Uterus (tissue), 4 donors: Measurements from ENCODE around the gene LPXN. TPM values are rescaled to one million over a fixed set of nuclear protein-coding genes. Genes with fewer than 3 reads are reported as not detected.

Experiments used
- DNase-seq, 2 donors: peaks; one replicate each; pipeline ENCODE4 v3.0.0-alpha.2; 2019 to 2020
- H3K27ac ChIP-seq, 2 donors: fragments of 200-600 bp; sonication (generic); 1 replicate in 1 of 2; 2 replicates in 1 of 2; pipeline ENCODE4 v1.5.1; 2016 to 2018
- H3K27me3 ChIP-seq, 2 donors: fragments of 200-600 bp; sonication (generic); one replicate each; pipeline ENCODE4 v1.5.1; 2018 to 2019; ENCODE audit warnings: control low read depth in 1 of 2
- H3K36me3 ChIP-seq, 2 donors: fragments of 200-600 bp; sonication (generic); one replicate each; pipeline ENCODE4 v1.5.1; 2019; ENCODE audit warnings: control low read depth in 1 of 2
- H3K4me1 ChIP-seq, 2 donors: fragments of 200-600 bp; sonication (generic); one replicate each; pipeline ENCODE4 v1.5.1; 2018 to 2019; ENCODE audit warnings: control low read depth in 1 of 2
- H3K4me3 ChIP-seq, 2 donors: fragments of 200-600 bp; sonication (generic); 1 replicate in 1 of 2; 2 replicates in 1 of 2; pipeline ENCODE4 v1.5.1; 2018 to 2019; ENCODE audit warnings: mild to moderate bottlenecking in 1 of 2
- H3K9me3 ChIP-seq, 2 donors: fragments of 200-600 bp; sonication (generic); one replicate each; pipeline ENCODE4 v1.5.1; 2019; ENCODE audit warnings: control low read depth in 1 of 2
- POLR2A ChIP-seq, 2 donors: fragments of 450-650 bp; IDR thresholded peaks; one replicate each; pipeline ENCODE4 v1.6.1; 2016; ENCODE audit warnings: antibody characterized with exemption in 2 of 2, mild to moderate bottlenecking in 1 of 2, moderate library complexity in 1 of 2
- intact Hi-C: fragments of 100-400 bp; cut with DNase I; formaldehyde crosslinking; loops from one replicate; pipeline ENCODE4 v1.15.1; 2023; ENCODE audit warnings: low total_unique reads
- total RNA-seq, 4 donors: library from RNA; depleted of rRNA in 3 of 4; stranded (reverse); fragments of >200 nt in 3 of 4; gene quantifications; one replicate each; pipeline versions ENCODE4 v1.1.0 to v1.2.4, GENCODE V29; 2014 to 2023
- TF ChIP-seq, protein P1 (sequence below), 4 experiments: fragments of 200-600 bp in 2 of 4; fragments of 450-650 bp in 2 of 4; sonication (generic) in 2 of 4; IDR thresholded peaks; one replicate each; pipeline ENCODE4 v1.5.1; 2016 to 2019; ENCODE audit warnings: antibody characterized with exemption in 4 of 4, mild to moderate bottlenecking in 2 of 4, moderate library complexity in 1 of 4
- donor health status: DM: yes; HTN: yes; CAD: no.

The LPXN gene
- total RNA-seq: 10 to 100 TPM in 2 of 4 donors, 1 to 10 TPM in 1, under 1 TPM in 1; 0.59 to 11.1 (median 8.8) TPM

DNA sequence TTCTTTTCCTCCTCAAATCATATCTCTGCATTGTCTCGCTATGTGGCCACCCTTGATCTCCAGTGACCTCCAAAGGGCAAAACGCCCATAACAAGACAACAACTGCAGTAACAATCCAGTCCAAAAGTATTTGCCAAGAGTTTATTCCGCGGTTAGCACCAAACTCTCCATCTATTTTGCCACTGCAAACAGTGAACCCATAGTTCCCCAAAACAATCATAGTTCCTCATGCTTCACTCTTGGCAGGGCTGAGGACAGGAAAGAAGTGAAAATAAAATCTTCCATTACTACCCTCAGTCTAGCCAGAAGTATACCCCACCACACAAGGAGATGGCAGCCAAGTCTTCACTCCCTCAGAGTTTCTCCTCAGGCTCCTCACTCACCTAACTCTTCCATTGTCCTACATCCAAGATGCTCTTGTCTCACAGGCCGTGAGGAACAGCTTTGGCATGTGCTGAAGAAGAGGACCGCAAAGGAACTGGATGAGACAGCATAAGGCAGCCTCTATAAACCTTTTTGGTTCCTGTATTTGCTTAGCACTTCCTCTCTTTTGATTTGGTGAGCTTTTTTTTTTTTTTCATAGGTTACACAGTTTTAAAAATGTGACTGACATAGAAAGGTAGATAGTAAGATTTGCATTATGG, at the start of gene LPXN:
TSS of gene LPXN (minus strand) at position 480 of the 644 bp plus-strand sequence. CDS start at position 396, 84 bp downstream.
- H3K36me3 ChIP-seq: no peaks in the 10 kb centered on the region
- peaks cover 0 to 5% of the 10 kb centered on the region in 2 donors for H3K4me1 ChIP-seq
- intact Hi-C loops: loop anchor here (10.0 kb wide), 1 partner anchor 569 kb away; the partner anchor contains the start of gene FAM111A
- H3K27ac ChIP-seq: peak within 1 kb of the TSS; percentile 99 to 100
- H3K4me3 ChIP-seq: peak within 1 kb of the TSS in 1 of 2 donors; percentile 0
- H3K27me3 ChIP-seq: no peaks in the 10 kb centered on the region
- no peak for DNase-seq
- TF ChIP-seq, protein P1, sequence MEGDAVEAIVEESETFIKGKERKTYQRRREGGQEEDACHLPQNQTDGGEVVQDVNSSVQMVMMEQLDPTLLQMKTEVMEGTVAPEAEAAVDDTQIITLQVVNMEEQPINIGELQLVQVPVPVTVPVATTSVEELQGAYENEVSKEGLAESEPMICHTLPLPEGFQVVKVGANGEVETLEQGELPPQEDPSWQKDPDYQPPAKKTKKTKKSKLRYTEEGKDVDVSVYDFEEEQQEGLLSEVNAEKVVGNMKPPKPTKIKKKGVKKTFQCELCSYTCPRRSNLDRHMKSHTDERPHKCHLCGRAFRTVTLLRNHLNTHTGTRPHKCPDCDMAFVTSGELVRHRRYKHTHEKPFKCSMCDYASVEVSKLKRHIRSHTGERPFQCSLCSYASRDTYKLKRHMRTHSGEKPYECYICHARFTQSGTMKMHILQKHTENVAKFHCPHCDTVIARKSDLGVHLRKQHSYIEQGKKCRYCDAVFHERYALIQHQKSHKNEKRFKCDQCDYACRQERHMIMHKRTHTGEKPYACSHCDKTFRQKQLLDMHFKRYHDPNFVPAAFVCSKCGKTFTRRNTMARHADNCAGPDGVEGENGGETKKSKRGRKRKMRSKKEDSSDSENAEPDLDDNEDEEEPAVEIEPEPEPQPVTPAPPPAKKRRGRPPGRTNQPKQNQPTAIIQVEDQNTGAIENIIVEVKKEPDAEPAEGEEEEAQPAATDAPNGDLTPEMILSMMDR (IDR thresholded peaks at IDR 0.05): no peak
- no peak for TF ChIP-seq POLR2A (IDR thresholded peaks at IDR 0.05)
- H3K9me3 ChIP-seq: no peaks in the 10 kb centered on the region

DNA sequence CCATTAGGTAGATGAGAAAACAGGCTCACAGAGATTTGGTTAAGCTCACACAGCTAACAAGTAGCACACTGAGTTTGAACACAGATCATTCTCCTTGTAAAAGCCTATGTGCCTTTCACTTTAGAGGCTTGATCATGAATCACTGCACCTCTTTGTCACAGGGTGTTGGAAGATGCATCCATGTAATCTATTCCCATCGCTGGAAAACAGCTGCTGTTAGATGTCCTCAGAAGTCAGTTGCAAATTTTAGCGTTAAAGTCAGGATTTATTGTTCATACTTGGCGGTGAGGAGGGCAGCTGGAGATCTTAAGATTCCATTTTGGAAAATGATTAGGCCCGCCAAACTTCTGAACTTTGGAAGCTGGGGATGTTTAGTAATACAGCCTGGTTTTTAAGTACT, 49.4 kb upstream of the LPXN start:
- no peaks in the 10 kb centered on the region for H3K36me3 ChIP-seq
- no peak for DNase-seq
- TF ChIP-seq, protein P1 (IDR thresholded peaks at IDR 0.05): no peak
- TF ChIP-seq POLR2A (IDR thresholded peaks at IDR 0.05): no peak
- H3K27me3 ChIP-seq: no peaks in the 10 kb centered on the region
- no peak overlapping the region for H3K4me3 ChIP-seq
- H3K4me1 ChIP-seq: peaks cover 0 to 3% of the 10 kb centered on the region in 2 donors
- intact Hi-C loops: no loop called here
- H3K9me3 ChIP-seq: no peaks in the 10 kb centered on the region
- H3K27ac ChIP-seq: no peak overlapping the region

DNA sequence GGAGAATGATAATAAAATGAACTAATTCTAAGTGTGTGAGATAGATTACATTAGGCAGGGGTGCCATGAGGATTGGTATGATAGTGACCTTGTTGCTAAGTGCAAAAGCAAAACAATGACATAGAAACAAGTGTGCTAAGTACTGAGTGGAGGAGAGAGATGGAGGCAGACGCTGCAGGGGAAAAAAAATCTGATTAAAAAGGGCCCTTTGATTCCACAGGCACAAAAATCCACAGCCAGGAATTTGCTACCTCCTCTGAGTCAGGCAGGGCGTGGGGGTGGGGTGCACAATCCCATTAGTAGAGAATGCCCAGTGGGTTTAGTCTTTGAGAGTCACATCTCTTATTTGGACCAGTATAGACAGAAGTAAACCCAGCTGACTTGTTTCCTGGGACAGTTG, 46.7 kb upstream of the LPXN start, which contains the start of gene CNTF:
TSS of gene CNTF (plus strand) at position 322 of the 400 bp plus-strand sequence. CDS start 88 bp downstream, outside the sequence.
- Histone ChIP-seq H3K4me3 (no peak within 1 kb of the TSS), H3K36me3 (no peaks in the 10 kb centered on the region), H3K27ac (no peak within 1 kb of the TSS), H3K27me3 (no peaks in the 10 kb centered on the region), H3K9me3 (no peaks in the 10 kb centered on the region), H3K4me1 (no peaks in the 10 kb centered on the region)
- no peak for TF ChIP-seq POLR2A (IDR thresholded peaks at IDR 0.05)
- TF ChIP-seq, protein P1 (IDR thresholded peaks at IDR 0.05): no peak
- intact Hi-C loops: no loop called here
- no peak for DNase-seq

DNA sequence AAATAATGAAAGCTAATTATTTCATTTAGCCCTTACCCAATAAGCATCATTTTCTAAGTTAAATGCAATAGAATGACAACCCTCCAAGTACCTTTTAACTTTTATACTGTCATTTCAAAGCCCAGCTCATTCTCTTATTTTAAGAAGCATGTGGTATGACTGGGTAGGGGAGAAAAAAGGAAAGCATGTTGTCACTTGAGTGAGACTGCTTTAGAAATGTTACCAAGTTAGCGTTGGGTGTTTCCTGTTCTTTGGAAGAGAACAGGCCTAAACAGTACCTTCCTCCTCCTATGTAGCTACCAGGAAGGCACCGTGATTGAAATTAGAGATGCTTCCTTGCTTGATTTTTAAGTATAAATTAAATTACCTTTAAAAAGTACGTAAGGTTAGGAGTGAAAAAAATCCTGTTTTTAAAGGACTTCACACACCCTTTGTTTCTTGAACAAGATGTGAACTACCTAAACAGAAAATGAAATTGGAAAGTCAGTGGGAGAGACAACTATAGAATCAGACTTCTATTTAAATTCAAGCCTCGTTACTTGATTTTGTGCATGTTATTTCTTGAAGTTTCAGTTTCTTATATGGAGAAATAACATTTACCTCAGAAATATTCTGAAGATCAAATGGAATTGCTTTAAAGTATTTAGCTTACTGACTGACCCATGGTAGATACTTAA, 46.1 kb upstream of the LPXN start:
- no peak for DNase-seq
- Histone ChIP-seq H3K9me3 (no peaks in the 10 kb centered on the region), H3K36me3 (no peaks in the 10 kb centered on the region), H3K27ac (no peak overlapping the region), H3K27me3 (no peaks in the 10 kb centered on the region), H3K4me3 (no peak overlapping the region), H3K4me1 (no peaks in the 10 kb centered on the region)
- no peak for TF ChIP-seq POLR2A (IDR thresholded peaks at IDR 0.05)
- TF ChIP-seq, protein P1 (IDR thresholded peaks at IDR 0.05): no peak
- intact Hi-C loops: no loop called here

DNA sequence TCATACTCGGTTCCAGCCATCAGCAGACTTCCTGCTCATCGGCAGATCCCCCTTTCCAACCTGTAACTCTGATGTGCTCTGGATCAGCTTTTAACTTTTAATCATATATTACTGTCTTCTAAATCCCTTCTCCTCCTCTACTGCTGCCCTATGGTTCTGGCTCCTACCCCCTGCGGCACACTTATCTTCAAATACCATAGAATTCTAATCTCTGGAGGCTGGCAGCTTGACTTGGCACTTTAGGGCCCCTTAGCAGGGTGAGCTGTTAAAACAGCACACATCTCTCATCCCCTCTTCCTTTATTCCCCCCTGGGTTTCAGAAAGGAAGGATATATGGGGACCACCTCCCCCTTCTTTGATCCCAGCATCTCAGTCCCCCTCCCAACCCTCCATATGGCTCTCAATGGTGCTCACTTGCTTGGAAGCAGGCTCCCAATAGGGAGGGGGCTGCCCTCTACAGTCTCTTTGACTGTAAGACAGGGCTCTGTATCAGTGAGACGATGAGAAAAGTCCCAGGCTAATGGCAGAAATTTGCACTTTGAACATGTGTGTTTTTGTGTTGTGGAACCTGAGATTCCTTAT, 42.4 kb upstream of the LPXN start:
- intact Hi-C loops: no loop called here
- Histone ChIP-seq H3K36me3 (no peaks in the 10 kb centered on the region), H3K4me1 (no peaks in the 10 kb centered on the region), H3K27ac (no peak overlapping the region), H3K4me3 (no peak overlapping the region), H3K9me3 (no peaks in the 10 kb centered on the region), H3K27me3 (no peaks in the 10 kb centered on the region)
- DNase-seq: no peak
- TF ChIP-seq, protein P1 (IDR thresholded peaks at IDR 0.05): no peak
- no peak for TF ChIP-seq POLR2A (IDR thresholded peaks at IDR 0.05)
